Right lobe of liver (tissue), 6 donors: Measurements from ENCODE around the gene SPPL2A. TPM values are rescaled to one million over a fixed set of nuclear protein-coding genes. Genes with fewer than 3 reads are reported as not detected.
"Not testable (repeated sequence)": the region's sequence is repeated elsewhere in the genome, so short reads cannot be mapped to it uniquely, and the experiment has no call there.

ENCODE experiments used
- ATAC-seq, 4 donors: fragments of 200-7000 bp; cut with Tn5 transposase; one replicate each; pipeline ENCODE4 v1.9.1; 2020; ENCODE audit warnings: mild to moderate bottlenecking in 4 of 4, moderate library complexity in 4 of 4
- DNase-seq, 3 donors: peaks; one replicate each; pipeline ENCODE4 v3.0.0-alpha.2; 2020
- H3K27ac ChIP-seq, 3 donors: fragments of 200-600 bp; one replicate each; pipeline ENCODE4 v1.8.0; 2022
- H3K27me3 ChIP-seq, 2 donors: fragments of 200-600 bp; one replicate each; pipeline ENCODE4 v1.8.0; 2022
- H3K36me3 ChIP-seq, 4 donors: fragments of 200-600 bp; sonication (generic) in 1 of 4; one replicate each; pipeline versions ENCODE4 v1.5.1 to v1.8.0; 2017 to 2022; ENCODE audit warnings: control low read depth in 1 of 4
- H3K4me1 ChIP-seq, 4 donors: fragments of 200-600 bp; sonication (generic) in 1 of 4; one replicate each; pipeline versions ENCODE4 v1.5.1 to v1.8.0; 2017 to 2022; ENCODE audit warnings: control low read depth in 1 of 4
- H3K4me3 ChIP-seq, 3 donors: fragments of 200-600 bp; one replicate each; pipeline ENCODE4 v1.8.0; 2022
- H3K9me3 ChIP-seq, 4 donors: fragments of 200-600 bp; sonication (generic) in 1 of 4; one replicate each; pipeline versions ENCODE4 v1.5.1 to v1.8.0; 2017 to 2022; ENCODE audit warnings: control low read depth in 1 of 4
- POLR2A ChIP-seq: fragments of 450-650 bp; IDR thresholded peaks from one replicate; pipeline ENCODE4 v1.6.1; 2017; ENCODE audit warnings: antibody characterized with exemption, mild to moderate bottlenecking
- WGBS: methylation state at CpG from one replicate; pipeline ENCODE4 v1.1.6; 2018; ENCODE audit warnings: low coverage, low lambda C conversion rate; ENCODE audit not compliant: insufficient coverage; ENCODE audit errors: missing lambda C conversion rate; 5-methylcytosine and 5-hydroxymethylcytosine counted together
- intact Hi-C, 2 donors: fragments of 100-400 bp; cut with DNase I; formaldehyde crosslinking; loops; one replicate each; pipeline versions ENCODE4 v1.11.2 to v1.14.1; 2022
- total RNA-seq, 6 experiments: library from RNA; depleted of rRNA in 2 of 6; stranded (reverse); fragments of >200 nt in 2 of 6; fragmentation: NEBNext Ultra II Directional in 3 of 6; extraction: Animal tissue kit (Norgen Biotek cat#: 25700) in 3 of 6; gene quantifications; one replicate each; pipeline versions ENCODE4 v1.1.0 to v1.2.4, GENCODE V29; 2016 to 2023
- TF ChIP-seq, protein P1 (sequence below), 4 donors: fragments of 200-600 bp in 3 of 4; fragments of 450-650 bp in 1 of 4; IDR thresholded peaks; one replicate each; pipeline versions ENCODE4 v1.5.1 to v1.8.0; 2016 to 2022; ENCODE audit warnings: antibody characterized with exemption in 4 of 4, mild to moderate bottlenecking in 2 of 4
- donor health status: DM: no; HTN: yes; CAD: no.
- donor health status: DM: no; HTN: no; CAD: no.
- donor health status: DM: no; HTN: no; CAD: no.
- donor health status: DM: no; HTN: yes; CAD: no.
- donor health status: DM: no; HTN: yes; CAD: no.

SPPL2A gene
- total RNA-seq, 6 experiments from 2014 or later: 94.0 to 239 (median 120) TPM

DNA sequence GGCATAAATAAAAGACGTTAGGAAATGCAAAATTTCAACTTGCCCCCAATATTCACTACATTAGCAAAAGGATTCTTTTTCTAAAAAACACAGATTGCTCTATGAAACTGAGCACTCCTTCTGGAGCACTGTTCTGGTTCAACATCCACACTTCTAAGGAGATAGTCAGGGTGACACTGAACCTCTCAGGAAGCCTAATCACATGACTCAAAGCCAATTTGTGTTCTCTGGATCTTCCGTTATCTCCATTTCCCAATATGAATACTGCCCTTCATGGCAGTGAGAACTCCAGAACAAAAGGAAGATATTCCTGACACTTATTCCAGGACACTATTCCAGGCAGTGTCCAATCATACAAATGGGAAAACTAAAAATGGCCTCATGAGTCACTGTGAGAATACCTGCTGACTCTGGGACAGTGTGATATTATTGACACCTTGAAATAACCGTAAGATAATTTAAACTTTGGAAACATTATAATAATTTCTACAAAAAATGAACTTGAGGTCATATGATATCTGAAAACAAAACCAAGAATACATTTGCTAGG lies 57.6 kb downstream of the SPPL2A start:
- intact Hi-C loops: no loop called here
- H3K9me3 ChIP-seq: no peaks in the 10 kb centered on the region
- H3K27me3 ChIP-seq: no peaks in the 10 kb centered on the region
- WGBS: 82% methylated on average over 3 of the region's 3 CpGs
- DNase-seq (no peak), ATAC-seq (no peak)
- peaks cover 0 to 8% (median 2%) of the 10 kb centered on the region in 4 donors for H3K36me3 ChIP-seq
- no peak overlapping the region for H3K27ac ChIP-seq
- H3K4me1 ChIP-seq: peaks cover 0 to 9% (median 2%) of the 10 kb centered on the region in 4 donors
- TF ChIP-seq, protein P1, sequence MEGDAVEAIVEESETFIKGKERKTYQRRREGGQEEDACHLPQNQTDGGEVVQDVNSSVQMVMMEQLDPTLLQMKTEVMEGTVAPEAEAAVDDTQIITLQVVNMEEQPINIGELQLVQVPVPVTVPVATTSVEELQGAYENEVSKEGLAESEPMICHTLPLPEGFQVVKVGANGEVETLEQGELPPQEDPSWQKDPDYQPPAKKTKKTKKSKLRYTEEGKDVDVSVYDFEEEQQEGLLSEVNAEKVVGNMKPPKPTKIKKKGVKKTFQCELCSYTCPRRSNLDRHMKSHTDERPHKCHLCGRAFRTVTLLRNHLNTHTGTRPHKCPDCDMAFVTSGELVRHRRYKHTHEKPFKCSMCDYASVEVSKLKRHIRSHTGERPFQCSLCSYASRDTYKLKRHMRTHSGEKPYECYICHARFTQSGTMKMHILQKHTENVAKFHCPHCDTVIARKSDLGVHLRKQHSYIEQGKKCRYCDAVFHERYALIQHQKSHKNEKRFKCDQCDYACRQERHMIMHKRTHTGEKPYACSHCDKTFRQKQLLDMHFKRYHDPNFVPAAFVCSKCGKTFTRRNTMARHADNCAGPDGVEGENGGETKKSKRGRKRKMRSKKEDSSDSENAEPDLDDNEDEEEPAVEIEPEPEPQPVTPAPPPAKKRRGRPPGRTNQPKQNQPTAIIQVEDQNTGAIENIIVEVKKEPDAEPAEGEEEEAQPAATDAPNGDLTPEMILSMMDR (IDR thresholded peaks at IDR 0.05): no peak
- TF ChIP-seq POLR2A: no peak
- no peak overlapping the region for H3K4me3 ChIP-seq

DNA sequence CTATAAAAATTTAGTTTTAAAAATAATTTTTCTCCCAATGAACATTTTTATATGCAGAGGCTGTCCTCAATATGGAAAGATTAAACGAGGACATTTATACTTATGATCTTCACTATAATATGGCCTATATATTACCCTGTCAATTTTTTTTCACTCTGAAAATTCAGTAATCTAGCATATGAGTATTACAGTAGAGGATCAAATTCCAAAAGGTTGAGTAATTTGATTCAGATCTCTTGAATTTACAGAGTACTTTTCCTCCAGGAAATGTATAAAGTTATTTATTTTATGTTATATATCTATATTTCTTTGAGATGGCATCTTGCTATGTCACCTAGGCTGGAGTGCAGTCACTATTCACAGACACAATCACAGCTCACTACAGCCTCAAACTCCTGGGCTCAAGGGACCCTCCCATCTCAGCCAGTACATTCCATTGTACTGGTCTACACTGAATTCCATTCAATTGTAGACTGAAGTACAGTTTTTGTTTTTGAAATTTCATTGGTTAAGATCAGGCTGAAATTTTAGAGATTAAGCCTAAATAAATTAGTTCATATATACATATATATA lies 62.7 kb downstream of the SPPL2A start:
- Histone ChIP-seq H3K36me3 (peaks cover 0 to 5% (median 0%) of the 10 kb centered on the region in 4 donors), H3K9me3 (no peaks in the 10 kb centered on the region), H3K27me3 (no peaks in the 10 kb centered on the region), H3K4me3 (no peak overlapping the region), H3K27ac (no peak overlapping the region), H3K4me1 (peaks cover 0 to 4% (median under 1%) of the 10 kb centered on the region in 4 donors)
- no peak for TF ChIP-seq POLR2A
- intact Hi-C loops: no loop called here
- DNase-seq: no peak
- 95% methylated on average over 1 of the region's 1 CpG for WGBS
- ATAC-seq: no peak

DNA sequence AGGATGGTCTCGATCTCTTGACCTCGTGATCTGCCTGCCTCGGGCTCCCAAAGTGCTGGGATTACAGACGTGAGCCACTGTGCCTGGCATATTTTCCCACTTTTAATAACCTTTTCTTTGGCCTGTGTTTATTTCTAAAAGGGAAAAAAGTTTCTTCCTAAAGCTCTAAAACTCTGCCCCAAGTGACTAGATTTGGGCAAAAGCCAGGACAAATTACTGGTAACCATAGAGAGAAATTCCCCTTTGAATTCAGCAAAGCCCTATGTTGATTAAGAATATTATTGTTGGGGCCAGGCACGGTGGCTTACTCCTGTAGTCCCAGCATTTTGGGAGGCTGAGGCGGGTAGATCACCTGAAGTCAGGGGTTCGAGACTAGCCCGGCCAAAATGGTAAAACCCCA lies 67.4 kb downstream of the SPPL2A start:
- TF ChIP-seq, protein P1 (IDR thresholded peaks at IDR 0.05): no peak
- no peak for TF ChIP-seq POLR2A
- ATAC-seq (peak in 1 of 4 donors; percentile 42), DNase-seq (no peak)
- H3K4me3 ChIP-seq: no peak overlapping the region
- no peaks in the 10 kb centered on the region for H3K27me3 ChIP-seq
- intact Hi-C loops: loop anchor here in 1 of 2 donors (10.0 kb wide), 1 partner anchor 177 kb away; no protein-coding TSS in a partner anchor
- H3K27ac ChIP-seq: peak overlapping the region; percentile 39 to 73 (median 42)
- H3K4me1 ChIP-seq: peaks cover 0 to 22% (median 9%) of the 10 kb centered on the region in 4 donors
- H3K36me3 ChIP-seq: no peaks in the 10 kb centered on the region
- WGBS: 41% methylated on average over 5 of the region's 8 CpGs
- no peaks in the 10 kb centered on the region for H3K9me3 ChIP-seq

DNA sequence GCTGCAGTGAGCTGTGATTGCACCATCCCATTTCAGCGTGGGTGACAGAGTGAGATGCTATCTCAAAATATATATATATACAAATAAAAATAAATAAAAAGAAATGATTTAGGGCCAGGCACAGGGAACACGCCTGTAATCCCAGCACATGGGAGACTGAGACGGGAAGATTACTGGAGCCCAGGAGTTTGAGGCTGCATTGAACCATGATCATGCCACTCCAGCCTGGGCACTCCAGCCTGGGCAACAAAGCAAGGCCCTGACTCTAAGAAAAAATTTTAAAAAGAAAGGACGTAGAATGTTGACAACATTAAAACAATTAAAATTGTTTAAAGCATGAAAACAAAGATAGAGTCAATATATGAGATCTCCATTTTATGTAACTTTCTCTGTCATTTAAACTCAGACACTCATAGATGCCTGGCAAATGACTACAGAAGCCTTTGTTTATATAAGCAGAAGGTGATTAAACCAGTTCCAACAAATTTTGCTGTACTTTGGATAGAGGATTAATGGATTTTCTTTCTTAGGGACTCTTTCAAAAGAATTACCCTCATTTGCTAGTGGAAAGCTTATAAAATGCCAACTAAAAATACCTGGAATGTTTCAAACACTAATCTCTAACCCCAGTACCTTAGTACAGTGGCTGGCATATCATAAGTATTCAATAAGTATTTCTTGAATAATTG lies 68.3 kb downstream of the SPPL2A start:
- Histone ChIP-seq H3K27ac (peak overlapping the region; percentile 39 to 73 (median 42)), H3K9me3 (no peaks in the 10 kb centered on the region), H3K4me3 (no peak overlapping the region), H3K27me3 (no peaks in the 10 kb centered on the region), H3K36me3 (no peaks in the 10 kb centered on the region), H3K4me1 (peaks cover 0 to 22% (median 9%) of the 10 kb centered on the region in 4 donors)
- 43% methylated on average over 4 of the region's 4 CpGs for WGBS
- TF ChIP-seq, protein P1 (IDR thresholded peaks at IDR 0.05): no peak
- no peak for TF ChIP-seq POLR2A
- no peak for DNase-seq
- intact Hi-C loops: loop anchor here in 1 of 2 donors (10.0 kb wide), 1 partner anchor 178 kb away; no protein-coding TSS in a partner anchor
- ATAC-seq: peak; percentile 83 to 89 (median 86)

DNA sequence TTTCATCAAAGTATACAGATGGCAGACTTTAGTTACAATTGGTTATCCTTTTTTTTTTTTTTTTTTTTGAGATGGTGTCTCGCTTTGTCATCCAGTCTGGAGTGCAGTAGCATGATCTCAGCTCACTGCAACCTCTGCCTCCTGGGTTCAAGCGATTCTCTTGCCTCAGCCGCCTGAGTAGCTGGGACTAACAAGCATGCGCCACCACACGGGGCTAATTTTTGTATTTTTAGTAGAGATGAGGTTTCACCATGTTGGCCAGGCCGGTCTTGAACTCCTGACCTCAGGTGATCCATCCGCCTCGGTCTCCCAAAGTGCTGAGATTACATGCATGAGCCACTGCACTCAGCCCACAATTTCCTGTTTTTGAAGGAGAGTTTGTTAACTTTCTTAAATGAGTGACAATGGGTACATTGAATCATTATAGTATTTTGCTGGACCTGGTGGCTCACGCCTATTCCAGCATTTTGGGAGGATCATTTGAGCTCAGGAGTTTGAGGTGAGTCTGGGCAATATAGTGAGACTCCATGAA lies 70.8 kb downstream of the SPPL2A start:
- WGBS: 91% methylated on average over 8 of the region's 9 CpGs

More for the DNA sequence above, 70.8 kb downstream of the SPPL2A start:
- H3K9me3 ChIP-seq, DNase-seq, ATAC-seq, H3K36me3 ChIP-seq, H3K4me3 ChIP-seq, H3K27me3 ChIP-seq, H3K27ac ChIP-seq: not testable (repeated sequence)
- H3K4me1 ChIP-seq: peaks cover 0 to 27% (median 9%) of the 10 kb centered on the region in 4 donors
- intact Hi-C loops: loop anchor here in 1 of 2 donors (10.0 kb wide), 1 partner anchor 180 kb away; no protein-coding TSS in a partner anchor
